Mesenchymal stem cell (in vitro differentiated cells and primary cell): Measurements from ENCODE around the gene PTHLH.

Experiments
- DNase-seq: peaks from one replicate; pipeline ENCODE4 v3.0.0-alpha.2; 2013
- H2AFZ ChIP-seq: one replicate; pipeline ENCODE4 v1.6.1; 2013; ENCODE audit warnings: low read depth, mild to moderate bottlenecking, control low read depth, inconsistent platforms, low read length, moderate library complexity
- H2AK5ac ChIP-seq: 2 replicates; pipeline ENCODE4 v1.6.1; 2013; ENCODE audit warnings: low read length, moderate library complexity, mild to moderate bottlenecking, inconsistent platforms; ENCODE audit not compliant: severe bottlenecking
- H2BK120ac ChIP-seq: one replicate; pipeline ENCODE4 v1.6.1; 2013; ENCODE audit warnings: low read depth, mild to moderate bottlenecking, inconsistent platforms, low read length, moderate library complexity
- H2BK12ac ChIP-seq, 2 experiments: one replicate each; pipeline ENCODE4 v1.6.1; 2013; ENCODE audit warnings: inconsistent platforms in 2 of 2, low read length in 2 of 2, mild to moderate bottlenecking in 2 of 2, moderate library complexity in 2 of 2, control low read depth in 1 of 2
- H2BK15ac ChIP-seq: one replicate; pipeline ENCODE4 v1.6.1; 2013; ENCODE audit warnings: mild to moderate bottlenecking, low read depth, inconsistent platforms; ENCODE audit not compliant: poor library complexity, severe bottlenecking
- H2BK5ac ChIP-seq: 2 replicates; pipeline ENCODE4 v1.6.1; 2013; ENCODE audit warnings: low read depth, mild to moderate bottlenecking, low read length, control low read depth, inconsistent platforms; ENCODE audit not compliant: poor library complexity, severe bottlenecking
- H3K14ac ChIP-seq, 2 experiments: one replicate each; pipeline ENCODE4 v1.6.1; 2013; ENCODE audit warnings: inconsistent platforms in 2 of 2, low read length in 2 of 2, control low read depth in 1 of 2, mild to moderate bottlenecking in 1 of 2, moderate library complexity in 1 of 2
- H3K18ac ChIP-seq, 2 experiments: one replicate each; pipeline ENCODE4 v1.6.1; 2013; ENCODE audit warnings: inconsistent platforms in 2 of 2, low read length in 2 of 2, control low read depth in 1 of 2, low read depth in 1 of 2, mild to moderate bottlenecking in 1 of 2
- H3K23ac ChIP-seq, 2 experiments: one replicate each; pipeline ENCODE4 v1.6.1; 2013; ENCODE audit warnings: inconsistent platforms in 2 of 2, low read length in 2 of 2, mild to moderate bottlenecking in 2 of 2, moderate library complexity in 2 of 2, control low read depth in 1 of 2
- H3K27ac ChIP-seq: 2 replicates; pipeline ENCODE4 v1.5.1; 2013; ENCODE audit warnings: mild to moderate bottlenecking, moderate library complexity, low read length, control low read depth, inconsistent platforms; ENCODE audit not compliant: poor library complexity, severe bottlenecking
- H3K27me3 ChIP-seq, 2 experiments: 2 replicates each; pipeline versions ENCODE4 v1.6.1 to v1.7.0; 2013; ENCODE audit warnings: low read length in 2 of 2, mild to moderate bottlenecking in 2 of 2, moderate library complexity in 2 of 2, control low read depth in 1 of 2, inconsistent platforms in 1 of 2; ENCODE audit not compliant: control insufficient read depth in 1 of 2, insufficient read depth in 1 of 2
- H3K36me3 ChIP-seq, 2 experiments: 2 replicates each; pipeline versions ENCODE4 v1.6.1 to v1.7.0; 2013; ENCODE audit warnings: low read length in 2 of 2, control low read depth in 1 of 2, inconsistent platforms in 1 of 2, low read depth in 1 of 2, mild to moderate bottlenecking in 1 of 2; ENCODE audit not compliant: insufficient read depth in 2 of 2, control insufficient read depth in 1 of 2
- H3K4ac ChIP-seq, 2 experiments: one replicate each; pipeline ENCODE4 v1.6.1; 2013; ENCODE audit warnings: inconsistent platforms in 2 of 2, low read length in 2 of 2, mild to moderate bottlenecking in 2 of 2, moderate library complexity in 2 of 2, control low read depth in 1 of 2, low read depth in 1 of 2
- H3K4me1 ChIP-seq: 2 replicates; pipeline ENCODE4 v1.6.1; 2013; ENCODE audit warnings: low read depth, low read length, control low read depth; ENCODE audit not compliant: control insufficient read depth, insufficient read depth
- H3K4me2 ChIP-seq: 2 replicates; pipeline ENCODE4 v1.6.1; 2013; ENCODE audit warnings: low read length, mild to moderate bottlenecking, inconsistent platforms; ENCODE audit not compliant: poor library complexity, severe bottlenecking
- H3K4me3 ChIP-seq, 2 experiments: 2 replicates each; pipeline versions ENCODE4 v1.5.1 to v1.7.0; 2013; ENCODE audit warnings: low read length in 2 of 2, mild to moderate bottlenecking in 2 of 2, control low read depth in 1 of 2, low read depth in 1 of 2; ENCODE audit not compliant: insufficient read depth in 1 of 2
- H3K79me1 ChIP-seq: replicated peaks from 2 replicates; pipeline ENCODE4 v1.6.1; 2013; ENCODE audit warnings: mild to moderate bottlenecking, control low read depth, low read length, inconsistent platforms; ENCODE audit not compliant: poor library complexity, severe bottlenecking
- H3K9ac ChIP-seq: 2 replicates; pipeline ENCODE4 v1.7.0; 2013; ENCODE audit warnings: mild to moderate bottlenecking, low read length, moderate library complexity
- H3K9me3 ChIP-seq: 2 replicates; pipeline ENCODE4 v1.7.0; 2013; ENCODE audit warnings: mild to moderate bottlenecking, low read length; ENCODE audit not compliant: control insufficient read depth
- H4K8ac ChIP-seq: one replicate; pipeline ENCODE4 v1.6.1; 2013; ENCODE audit warnings: inconsistent platforms, mild to moderate bottlenecking, low read length, moderate library complexity
- H4K91ac ChIP-seq: one replicate; pipeline ENCODE4 v1.6.1; 2013; ENCODE audit warnings: mild to moderate bottlenecking, low read length, inconsistent platforms
- WGBS: methylation state at CpG from one replicate; pipeline ENCODE4 v1.1.7; 2013; ENCODE audit warnings: mixed read lengths; 5-methylcytosine and 5-hydroxymethylcytosine counted together

PTHLH gene

GRCh38 chr12:27965411-27965810 lies 7.1 kb downstream of the PTHLH start:
- Histone ChIP-seq H3K4me2 (no peak overlapping the region), H3K27ac (peak overlapping the region; percentile 66), H3K4ac (no peak overlapping the region), H3K9ac (no peak overlapping the region), H3K4me1 (peaks cover 17% of the 10 kb centered on the region), H3K4me3 (peak overlapping the region in 1 of 2 experiments; percentile 90), H4K91ac (no peak overlapping the region), H2AFZ (no peak overlapping the region), H3K36me3 (peaks cover 0 to 51% of the 10 kb centered on the region in 2 experiments), H4K8ac (no peak overlapping the region), H3K14ac (no peak overlapping the region), H2BK120ac (no peak overlapping the region), H2BK12ac (no peak overlapping the region), H3K79me1 (no peaks in the 10 kb centered on the region), H2BK5ac (no peak overlapping the region), H2BK15ac (no peak overlapping the region), H3K23ac (no peak overlapping the region), H3K9me3 (no peaks in the 10 kb centered on the region), H3K27me3 (no peaks in the 10 kb centered on the region), H3K18ac (no peak overlapping the region), H2AK5ac (no peak overlapping the region)
- WGBS = no CpG with 5 or more reads among the region's 1 CpG
- no peak for DNase-seq

GRCh38 chr12:27964123-27964522 lies 8.4 kb downstream of the PTHLH start:
- H3K4ac ChIP-seq = no peak overlapping the region
- DNase-seq = no peak
- no peak overlapping the region for H3K23ac ChIP-seq
- H2BK12ac ChIP-seq = no peak overlapping the region
- H2AFZ ChIP-seq = no peak overlapping the region
- no peak overlapping the region for H3K14ac ChIP-seq
- WGBS = 55% methylated on average over 2 of the region's 4 CpGs
- no peaks in the 10 kb centered on the region for H3K27me3 ChIP-seq
- H4K8ac ChIP-seq = no peak overlapping the region
- H3K4me3 ChIP-seq = no peak overlapping the region
- no peak overlapping the region for H2AK5ac ChIP-seq
- H3K36me3 ChIP-seq = peaks cover 0 to 63% of the 10 kb centered on the region in 2 experiments
- no peak overlapping the region for H3K9ac ChIP-seq
- H3K18ac ChIP-seq = no peak overlapping the region
- H3K4me2 ChIP-seq = no peak overlapping the region
- H2BK5ac ChIP-seq = no peak overlapping the region
- no peaks in the 10 kb centered on the region for H3K79me1 ChIP-seq
- H3K4me1 ChIP-seq = peaks cover 8% of the 10 kb centered on the region
- H3K27ac ChIP-seq = no peak overlapping the region
- H2BK120ac ChIP-seq = no peak overlapping the region
- H2BK15ac ChIP-seq = no peak overlapping the region
- H3K9me3 ChIP-seq = no peaks in the 10 kb centered on the region
- H4K91ac ChIP-seq = no peak overlapping the region

- no peak overlapping the region for H2AK5ac ChIP-seq
- H2BK12ac ChIP-seq = no peak overlapping the region
- no peak overlapping the region for H3K18ac ChIP-seq
- WGBS = no CpG with 5 or more reads among the region's 3 CpGs
- H3K27ac ChIP-seq = no peak overlapping the region
- H3K9me3 ChIP-seq = no peaks in the 10 kb centered on the region
- no peak overlapping the region for H3K14ac ChIP-seq
- DNase-seq = no peak
- H3K23ac ChIP-seq = no peak overlapping the region
- no peak overlapping the region for H3K4me3 ChIP-seq
- H3K4me2 ChIP-seq = no peak overlapping the region
- H2BK5ac ChIP-seq = no peak overlapping the region
- no peak overlapping the region for H3K9ac ChIP-seq
- no peak overlapping the region for H3K4ac ChIP-seq
- H3K4me1 ChIP-seq = peaks cover 4% of the 10 kb centered on the region
- no peak overlapping the region for H4K8ac ChIP-seq
- H4K91ac ChIP-seq = no peak overlapping the region
- H2BK15ac ChIP-seq = no peak overlapping the region
- H2BK120ac ChIP-seq = no peak overlapping the region
- no peaks in the 10 kb centered on the region for H3K27me3 ChIP-seq
- H3K79me1 ChIP-seq = no peaks in the 10 kb centered on the region
- peaks cover 0 to 80% of the 10 kb centered on the region in 2 experiments for H3K36me3 ChIP-seq
- H2AFZ ChIP-seq = no peak overlapping the region
Observed at GRCh38 chr12:27960821-27961220, 11.7 kb downstream of the PTHLH start.

- H2BK5ac ChIP-seq = no peak overlapping the region
Observed at GRCh38 chr12:27958675-27959074, 13.9 kb downstream of the PTHLH start.

More at GRCh38 chr12:27958675-27959074, 13.9 kb downstream of the PTHLH start:
- H3K14ac ChIP-seq = no peak overlapping the region
- H3K4me1 ChIP-seq = peaks cover under 1% of the 10 kb centered on the region
- no peaks in the 10 kb centered on the region for H3K79me1 ChIP-seq
- DNase-seq = no peak
- no peak overlapping the region for H3K4me3 ChIP-seq
- H3K27me3 ChIP-seq = no peaks in the 10 kb centered on the region
- 94% methylated on average over 2 of the region's 3 CpGs for WGBS
- H3K4me2 ChIP-seq = no peak overlapping the region
- H2AK5ac ChIP-seq = no peak overlapping the region
- H3K4ac ChIP-seq = no peak overlapping the region
- H3K18ac ChIP-seq = no peak overlapping the region
- no peak overlapping the region for H2BK15ac ChIP-seq
- peaks cover 0 to 65% of the 10 kb centered on the region in 2 experiments for H3K36me3 ChIP-seq
- no peak overlapping the region for H2AFZ ChIP-seq
- no peak overlapping the region for H4K8ac ChIP-seq
- no peak overlapping the region for H2BK120ac ChIP-seq
- no peak overlapping the region for H3K9ac ChIP-seq
- no peaks in the 10 kb centered on the region for H3K9me3 ChIP-seq
- H2BK12ac ChIP-seq = no peak overlapping the region
- no peak overlapping the region for H3K23ac ChIP-seq
- H4K91ac ChIP-seq = no peak overlapping the region
- H3K27ac ChIP-seq = no peak overlapping the region
